Astrocyte of the cerebellum (primary cell): ENCODE measurements around the gene CR1.

ENCODE experiments used
- DNase-seq: peaks from one replicate; pipeline ENCODE4 v3.0.0-alpha.2; 2011; ENCODE audit warnings: low read depth
- H3K4me3 ChIP-seq: 2 replicates; pipeline ENCODE4 v1.5.1; 2011; ENCODE audit warnings: mild to moderate bottlenecking, low read depth, low read length, moderate library complexity
- in situ Hi-C: cut with HindIII; loops from 2 replicates; pipeline ENCODE4 v1.10.0; 2017; ENCODE audit warnings: low sequenced_read_pairs
- TF ChIP-seq, protein P1 (sequence below): IDR thresholded peaks from 2 replicates; pipeline ENCODE4 v1.5.1; 2012; ENCODE audit warnings: low read length, low read depth, moderate library complexity, mild to moderate bottlenecking; ENCODE audit errors: missing control alignments

Gene CR1

DNA sequence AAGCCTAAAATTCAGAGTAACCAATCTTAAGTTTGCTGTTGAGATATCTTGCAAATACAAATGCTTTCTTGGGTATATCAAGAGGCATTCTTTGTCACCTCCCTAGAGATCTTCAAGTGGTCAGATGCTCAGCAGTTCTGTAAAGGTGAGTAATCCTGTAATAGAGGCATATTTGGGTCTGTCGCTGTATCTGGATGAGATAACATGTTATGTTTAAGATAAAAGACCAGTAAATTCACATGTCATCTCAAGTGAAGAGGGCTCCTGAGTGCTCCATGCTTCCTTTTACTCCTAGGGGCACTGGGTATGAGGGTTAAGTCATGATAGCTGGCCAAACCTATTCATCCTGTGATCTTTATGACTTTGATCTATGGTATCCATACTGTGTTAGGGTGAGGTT is 34.3 kb upstream of the CR1 start:
- in situ Hi-C loops, result no loop called here
- no peak for DNase-seq
- no peak overlapping the region for H3K4me3 ChIP-seq
- TF ChIP-seq, protein P1, sequence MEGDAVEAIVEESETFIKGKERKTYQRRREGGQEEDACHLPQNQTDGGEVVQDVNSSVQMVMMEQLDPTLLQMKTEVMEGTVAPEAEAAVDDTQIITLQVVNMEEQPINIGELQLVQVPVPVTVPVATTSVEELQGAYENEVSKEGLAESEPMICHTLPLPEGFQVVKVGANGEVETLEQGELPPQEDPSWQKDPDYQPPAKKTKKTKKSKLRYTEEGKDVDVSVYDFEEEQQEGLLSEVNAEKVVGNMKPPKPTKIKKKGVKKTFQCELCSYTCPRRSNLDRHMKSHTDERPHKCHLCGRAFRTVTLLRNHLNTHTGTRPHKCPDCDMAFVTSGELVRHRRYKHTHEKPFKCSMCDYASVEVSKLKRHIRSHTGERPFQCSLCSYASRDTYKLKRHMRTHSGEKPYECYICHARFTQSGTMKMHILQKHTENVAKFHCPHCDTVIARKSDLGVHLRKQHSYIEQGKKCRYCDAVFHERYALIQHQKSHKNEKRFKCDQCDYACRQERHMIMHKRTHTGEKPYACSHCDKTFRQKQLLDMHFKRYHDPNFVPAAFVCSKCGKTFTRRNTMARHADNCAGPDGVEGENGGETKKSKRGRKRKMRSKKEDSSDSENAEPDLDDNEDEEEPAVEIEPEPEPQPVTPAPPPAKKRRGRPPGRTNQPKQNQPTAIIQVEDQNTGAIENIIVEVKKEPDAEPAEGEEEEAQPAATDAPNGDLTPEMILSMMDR, result no peak

DNA sequence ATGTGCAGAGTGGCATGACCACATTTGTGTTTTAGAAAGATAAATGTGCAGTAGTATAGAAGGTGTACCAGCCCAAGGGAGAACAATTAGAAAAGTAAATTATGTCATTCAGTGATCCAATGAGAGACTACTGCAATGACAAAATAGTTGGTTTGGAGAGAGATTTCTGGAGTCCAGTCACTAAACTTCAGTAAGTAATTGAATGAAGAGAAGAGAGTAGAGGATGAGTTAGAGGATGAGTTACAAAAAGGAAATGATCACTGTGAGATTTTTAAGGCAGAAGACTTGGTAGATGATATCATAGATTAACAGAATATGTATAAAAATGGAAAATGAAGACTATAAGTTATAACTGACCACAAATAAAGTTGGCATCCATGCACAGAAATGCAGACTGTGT is 33.4 kb upstream of the CR1 start:
- no peak for DNase-seq
- in situ Hi-C loops, result no loop called here
- no peak overlapping the region for H3K4me3 ChIP-seq
- TF ChIP-seq, protein P1, result no peak

DNA sequence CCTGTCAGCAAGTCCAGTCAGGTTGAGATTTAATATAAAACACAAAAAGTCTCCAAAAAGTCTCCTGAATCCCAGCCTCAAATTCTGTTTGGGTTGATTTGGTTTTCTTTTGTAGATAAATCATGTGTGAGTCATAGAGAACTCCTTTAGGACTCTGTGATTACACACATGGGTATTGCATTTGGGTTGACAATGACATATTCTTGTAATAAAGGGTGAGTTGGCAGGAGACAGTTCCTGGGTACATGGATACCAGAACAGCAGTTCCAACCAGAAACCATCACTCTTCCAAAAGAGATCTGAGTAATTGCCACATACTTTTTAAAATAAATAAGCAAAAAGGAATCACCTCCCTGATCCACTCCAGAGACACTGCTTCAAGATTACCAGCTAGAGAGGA is 32.9 kb upstream of the CR1 start:
- H3K4me3 ChIP-seq, result no peak overlapping the region
- no peak for DNase-seq
- in situ Hi-C loops, result no loop called here
- TF ChIP-seq, protein P1, result no peak

DNA sequence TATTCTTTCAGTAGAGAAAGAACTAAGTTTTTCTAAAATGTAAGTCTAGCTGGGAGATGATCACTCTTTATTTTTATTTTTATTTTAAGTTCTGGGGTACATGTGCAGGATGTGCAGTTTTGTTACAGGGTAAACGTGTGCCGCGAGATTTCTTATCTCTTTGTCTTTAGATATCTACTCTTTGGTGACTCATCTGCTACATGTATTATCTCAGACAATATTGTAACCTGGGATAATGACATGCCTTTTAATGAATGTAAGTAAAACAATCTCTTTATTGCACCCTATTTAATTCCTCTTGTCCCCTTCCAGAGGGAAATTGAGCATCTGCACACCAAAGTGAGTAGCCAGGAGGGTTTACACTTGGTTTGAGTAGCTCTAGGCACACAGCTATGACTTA is 32.4 kb upstream of the CR1 start:
- in situ Hi-C loops, result no loop called here
- DNase-seq, result no peak
- TF ChIP-seq, protein P1, result no peak
- H3K4me3 ChIP-seq, result no peak overlapping the region

DNA sequence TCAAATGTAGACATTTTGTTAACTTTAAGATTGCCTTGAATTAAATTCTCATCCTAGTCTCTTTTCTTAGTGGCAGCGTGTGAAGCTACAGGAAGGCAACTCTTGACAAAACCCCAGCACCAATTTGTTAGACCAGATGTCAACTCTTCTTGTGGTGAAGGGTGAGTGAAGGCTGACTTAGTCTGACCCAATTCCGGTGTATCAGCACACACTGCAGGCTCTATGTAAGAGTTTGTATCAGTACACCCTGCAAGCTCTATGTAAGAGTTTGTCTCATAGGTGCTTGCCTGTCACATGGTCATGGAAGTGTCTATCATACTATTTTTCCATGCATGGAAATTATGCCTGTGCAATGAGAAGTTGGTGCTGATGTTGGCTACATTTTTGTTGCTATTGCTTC is 25.0 kb upstream of the CR1 start:
- H3K4me3 ChIP-seq, result no peak overlapping the region
- TF ChIP-seq, protein P1, result no peak
- in situ Hi-C loops, result no loop called here
- no peak for DNase-seq

DNA sequence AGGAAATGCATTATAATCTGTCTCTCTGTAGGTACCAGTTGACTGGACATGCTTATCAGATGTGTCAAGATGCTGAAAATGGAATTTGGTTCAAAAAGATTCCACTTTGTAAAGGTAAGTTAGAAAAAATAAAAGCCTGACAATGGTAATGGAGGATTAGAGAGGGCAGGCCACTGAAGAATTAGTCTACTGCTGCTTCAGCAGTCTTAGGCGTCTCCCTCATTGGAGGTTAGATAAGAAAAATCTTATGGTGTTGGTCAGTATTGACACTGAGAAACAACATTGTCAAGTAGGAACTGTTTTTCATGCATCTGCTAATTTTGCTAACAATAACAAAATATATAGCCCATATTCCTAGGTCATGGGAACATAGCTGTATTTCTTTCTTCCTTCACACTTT is 21.7 kb upstream of the CR1 start:
- no peak overlapping the region for H3K4me3 ChIP-seq
- in situ Hi-C loops, result no loop called here

More for the DNA sequence above, 21.7 kb upstream of the CR1 start:
- DNase-seq, result no peak
- TF ChIP-seq, protein P1, result no peak
